ENCODE measurements around the gene CTNNAL1. TPM values are rescaled to one million over a fixed set of nuclear protein-coding genes. Genes with fewer than 3 reads are reported as not detected.

The CTNNAL1 gene, protein sequence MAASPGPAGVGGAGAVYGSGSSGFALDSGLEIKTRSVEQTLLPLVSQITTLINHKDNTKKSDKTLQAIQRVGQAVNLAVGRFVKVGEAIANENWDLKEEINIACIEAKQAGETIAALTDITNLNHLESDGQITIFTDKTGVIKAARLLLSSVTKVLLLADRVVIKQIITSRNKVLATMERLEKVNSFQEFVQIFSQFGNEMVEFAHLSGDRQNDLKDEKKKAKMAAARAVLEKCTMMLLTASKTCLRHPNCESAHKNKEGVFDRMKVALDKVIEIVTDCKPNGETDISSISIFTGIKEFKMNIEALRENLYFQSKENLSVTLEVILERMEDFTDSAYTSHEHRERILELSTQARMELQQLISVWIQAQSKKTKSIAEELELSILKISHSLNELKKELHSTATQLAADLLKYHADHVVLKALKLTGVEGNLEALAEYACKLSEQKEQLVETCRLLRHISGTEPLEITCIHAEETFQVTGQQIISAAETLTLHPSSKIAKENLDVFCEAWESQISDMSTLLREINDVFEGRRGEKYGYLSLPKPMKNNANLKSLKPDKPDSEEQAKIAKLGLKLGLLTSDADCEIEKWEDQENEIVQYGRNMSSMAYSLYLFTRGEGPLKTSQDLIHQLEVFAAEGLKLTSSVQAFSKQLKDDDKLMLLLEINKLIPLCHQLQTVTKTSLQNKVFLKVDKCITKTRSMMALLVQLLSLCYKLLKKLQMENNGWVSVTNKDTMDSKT
- 108 and 143 TPM in 2 replicates for total RNA-seq

GRCh38 chr9:109012876-109013678, at the start of gene CTNNAL1:
TSS of gene CTNNAL1 (minus strand) at chr9:109013499. CDS start at chr9:109013442, 57 bp downstream.

GRCh38 chr9:108934323-108934893, 78.9 kb downstream of the CTNNAL1 start, which contains the start of gene ABITRAM:
TSS of gene ABITRAM (plus strand) at chr9:108934400. CDS start at chr9:108934487, 87 bp downstream.

DNA sequence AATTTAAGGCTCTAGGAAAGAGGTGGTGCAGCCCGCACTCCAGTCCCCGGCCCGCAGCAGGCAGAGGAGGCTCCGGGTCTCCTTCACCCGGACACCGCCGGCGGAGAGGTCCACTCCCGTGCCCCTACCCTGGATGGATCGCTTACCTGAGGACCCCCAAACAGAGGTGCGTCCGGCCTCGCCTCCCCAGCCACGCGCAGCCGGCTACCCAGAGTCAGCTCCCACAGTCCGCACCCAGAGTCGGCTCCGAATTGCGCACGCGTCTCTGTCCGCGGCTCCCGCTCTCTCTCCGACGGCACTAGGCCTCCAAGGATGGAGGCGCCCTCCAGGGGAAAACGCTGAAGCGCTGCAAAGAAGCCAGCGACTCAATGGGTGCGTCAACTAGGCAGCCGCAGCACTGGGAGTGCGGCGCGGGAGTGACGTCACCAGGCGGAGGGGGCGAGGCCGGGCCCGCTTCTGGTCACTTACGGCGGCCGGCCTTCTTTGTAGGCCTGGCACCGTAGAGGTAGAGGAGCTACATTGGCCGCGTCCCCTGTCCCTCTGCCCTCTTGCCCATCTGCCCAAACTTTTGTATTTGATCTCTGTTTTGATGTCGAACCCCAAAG, 79.5 kb downstream of the CTNNAL1 start, which contains the start of gene ELP1:
ELP1 (minus strand) TSS at position 407 of the 605 bp plus-strand sequence. CDS start 2,978 bp downstream, outside the sequence.

Small RNAs within 50 kb of the gene (small RNA-seq; reads per million reads assigned to genes)
- gene MIR32, result 9.0 reads per million, percentile 89 among the genes with 10 or more reads in this experiment
- gene RF00019, result not detected

Other genes with a start within 250 kb of the CTNNAL1 start
- under 0.01 TPM in 1 of 2 replicates, not detected in the other for gene ACTL7B, start 157.5 kb downstream of the CTNNAL1 start, total RNA-seq
- gene ACTL7A, start 151.2 kb downstream of the CTNNAL1 start, total RNA-seq, result not detected in 2 replicates
- gene ELP1, start 79.4 kb downstream of the CTNNAL1 start, total RNA-seq, result 19.6 and 28.2 TPM in 2 replicates
- 5.6 and 7.1 TPM in 2 replicates for gene ABITRAM, start 79.1 kb downstream of the CTNNAL1 start, total RNA-seq
- 48.7 and 51.9 TPM in 2 replicates for gene TMEM245, start 106.4 kb upstream of the CTNNAL1 start, total RNA-seq
- gene FRRS1L, start 153.8 kb upstream of the CTNNAL1 start, total RNA-seq, result 1.9 and 4.5 TPM in 2 replicates

All from hair follicle dermal papilla cell (primary cell).